ENCODE measurements around the gene MIF.
"Not testable (repeated sequence)": the region's sequence is repeated elsewhere in the genome, so short reads cannot be mapped to it uniquely, and the experiment has no call there.

MIF gene

DNA sequence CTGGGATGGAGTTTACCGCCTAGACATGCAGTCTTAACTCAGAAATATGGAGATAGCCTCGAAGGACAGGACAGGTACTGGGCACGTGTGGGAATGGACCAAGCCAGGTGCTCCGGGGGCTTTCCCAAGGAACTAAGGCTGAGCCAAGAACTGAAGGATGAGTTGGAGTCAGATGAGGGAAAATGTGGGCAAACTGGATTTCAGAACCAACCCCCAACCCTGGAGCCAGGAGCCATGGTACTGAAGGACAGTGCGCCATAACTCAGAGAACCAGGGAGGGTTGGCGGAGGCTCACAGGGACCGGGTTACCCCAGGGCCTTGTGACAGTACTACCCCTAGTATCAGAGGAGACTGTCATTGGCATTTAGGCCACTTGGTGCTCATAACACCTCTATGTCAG lies 2.5 kb upstream of the MIF start:
- Mint-ChIP-seq H3K27ac (no peak overlapping the region), H3K9me3 (no peaks in the 10 kb centered on the region), H3K36me3 (peaks cover 18% of the 10 kb centered on the region), H3K4me1 (peaks cover 33% of the 10 kb centered on the region), H3K4me3 (no peak overlapping the region), H3K27me3 (no peaks in the 10 kb centered on the region)
- CTCF ChIA-PET: interaction anchor here (3.2 kb wide), 1 partner anchor 33 kb away, joined by 28 read pairs; the partner anchor contains the start of gene SLC2A11
- DNase-seq: no peak

DNA sequence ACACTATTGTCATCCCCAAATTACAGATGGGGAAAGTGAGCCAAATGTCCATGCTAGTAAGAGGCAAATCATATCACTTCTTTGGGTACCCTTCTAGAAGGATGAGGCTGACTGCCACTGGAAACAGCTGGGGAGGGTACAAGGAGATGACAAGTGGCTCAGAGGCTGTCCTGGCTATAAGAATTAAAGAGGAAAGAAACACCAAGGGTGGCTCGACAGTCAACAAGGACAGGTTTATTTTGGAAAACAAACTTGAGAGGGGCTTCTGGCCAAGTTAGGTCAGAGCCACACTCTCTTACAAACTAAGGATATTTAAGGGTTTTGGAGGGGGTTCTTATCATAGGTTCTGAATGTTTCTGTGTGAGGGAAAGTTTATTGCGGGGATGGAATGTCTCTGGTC lies 2.1 kb upstream of the MIF start:
- Mint-ChIP-seq H3K9me3 (no peaks in the 10 kb centered on the region), H3K36me3 (peaks cover 22% of the 10 kb centered on the region), H3K27me3 (no peaks in the 10 kb centered on the region), H3K27ac (peak overlapping the region; percentile 96), H3K4me1 (peaks cover 36% of the 10 kb centered on the region), H3K4me3 (peak overlapping the region; percentile 96)
- no peak for DNase-seq
- CTCF ChIA-PET: interaction anchor here (2.5 to 3.2 kb wide), 2 partner anchors 30 to 34 kb away, joined by 13 to 28 read pairs; partner anchors contain the start of gene SLC2A11

DNA sequence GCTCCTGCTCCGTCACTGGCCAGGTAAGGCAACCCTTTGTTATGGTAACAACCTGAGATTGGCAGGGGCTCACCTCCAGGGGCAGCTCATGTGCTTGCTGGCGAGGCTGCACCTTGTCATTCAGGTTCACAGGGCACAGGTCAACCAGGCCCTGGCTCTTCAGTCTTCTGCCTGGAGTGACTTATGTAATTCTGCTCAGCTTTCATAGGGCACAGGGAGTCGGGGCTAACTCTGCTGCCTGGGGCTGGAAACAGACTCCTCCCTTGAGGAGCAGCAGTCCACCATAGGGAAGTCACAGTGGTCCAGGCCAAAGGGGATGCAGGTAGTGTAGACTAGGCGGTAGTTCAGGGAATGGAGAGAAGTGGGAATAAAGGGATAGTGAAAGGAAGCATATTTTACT lies 1.5 kb upstream of the MIF start:
- peak overlapping the region; percentile 96 for H3K4me3 Mint-ChIP-seq
- H3K4me1 Mint-ChIP-seq: peaks cover 38% of the 10 kb centered on the region
- peaks cover 26% of the 10 kb centered on the region for H3K36me3 Mint-ChIP-seq
- CTCF ChIA-PET: interaction anchor here (1.1 to 3.2 kb wide), 5 partner anchors 13 to 41 kb away, joined by 3 to 28 read pairs (median 9); partner anchors contain the start of gene SLC2A11
- no peak for DNase-seq
- peak overlapping the region; percentile 96 for H3K27ac Mint-ChIP-seq
- H3K27me3 Mint-ChIP-seq: no peaks in the 10 kb centered on the region
- H3K9me3 Mint-ChIP-seq: no peaks in the 10 kb centered on the region

DNA sequence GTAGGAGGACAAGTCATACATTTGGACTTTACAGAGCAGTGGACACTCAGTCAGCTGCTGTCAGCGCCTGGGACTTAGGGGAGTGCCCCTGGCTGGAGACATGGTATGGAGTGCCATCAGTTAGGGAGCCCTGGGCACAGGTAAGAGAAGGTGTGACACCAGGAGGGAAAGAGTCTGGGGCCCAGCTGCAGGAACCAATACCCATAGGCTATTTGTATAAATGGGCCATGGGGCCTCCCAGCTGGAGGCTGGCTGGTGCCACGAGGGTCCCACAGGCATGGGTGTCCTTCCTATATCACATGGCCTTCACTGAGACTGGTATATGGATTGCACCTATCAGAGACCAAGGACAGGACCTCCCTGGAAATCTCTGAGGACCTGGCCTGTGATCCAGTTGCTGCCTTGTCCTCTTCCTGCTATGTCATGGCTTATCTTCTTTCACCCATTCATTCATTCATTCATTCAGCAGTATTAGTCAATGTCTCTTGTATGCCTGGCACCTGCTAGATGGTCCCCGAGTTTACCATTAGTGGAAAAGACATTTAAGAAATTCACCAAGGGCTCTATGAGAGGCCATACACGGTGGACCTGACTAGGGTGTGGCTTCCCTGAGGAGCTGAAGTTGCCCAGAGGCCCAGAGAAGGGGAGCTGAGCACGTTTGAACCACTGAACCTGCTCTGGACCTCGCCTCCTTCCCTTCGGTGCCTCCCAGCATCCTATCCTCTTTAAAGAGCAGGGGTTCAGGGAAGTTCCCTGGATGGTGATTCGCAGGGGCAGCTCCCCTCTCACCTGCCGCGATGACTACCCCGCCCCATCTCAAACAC lies 850 bp upstream of the MIF start:
- Mint-ChIP-seq H3K36me3 (peaks cover 30% of the 10 kb centered on the region), H3K4me3 (peak overlapping the region; percentile 96), H3K9me3 (no peaks in the 10 kb centered on the region), H3K27ac (peak overlapping the region; percentile 96), H3K4me1 (peaks cover 38% of the 10 kb centered on the region), H3K27me3 (no peaks in the 10 kb centered on the region)
- CTCF ChIA-PET: interaction anchor here (0.7 to 3.2 kb wide), 14 partner anchors 11 to 119 kb away, joined by 3 to 28 read pairs (median 4); partner anchors contain the start of gene SLC2A11
- DNase-seq: no peak

DNA sequence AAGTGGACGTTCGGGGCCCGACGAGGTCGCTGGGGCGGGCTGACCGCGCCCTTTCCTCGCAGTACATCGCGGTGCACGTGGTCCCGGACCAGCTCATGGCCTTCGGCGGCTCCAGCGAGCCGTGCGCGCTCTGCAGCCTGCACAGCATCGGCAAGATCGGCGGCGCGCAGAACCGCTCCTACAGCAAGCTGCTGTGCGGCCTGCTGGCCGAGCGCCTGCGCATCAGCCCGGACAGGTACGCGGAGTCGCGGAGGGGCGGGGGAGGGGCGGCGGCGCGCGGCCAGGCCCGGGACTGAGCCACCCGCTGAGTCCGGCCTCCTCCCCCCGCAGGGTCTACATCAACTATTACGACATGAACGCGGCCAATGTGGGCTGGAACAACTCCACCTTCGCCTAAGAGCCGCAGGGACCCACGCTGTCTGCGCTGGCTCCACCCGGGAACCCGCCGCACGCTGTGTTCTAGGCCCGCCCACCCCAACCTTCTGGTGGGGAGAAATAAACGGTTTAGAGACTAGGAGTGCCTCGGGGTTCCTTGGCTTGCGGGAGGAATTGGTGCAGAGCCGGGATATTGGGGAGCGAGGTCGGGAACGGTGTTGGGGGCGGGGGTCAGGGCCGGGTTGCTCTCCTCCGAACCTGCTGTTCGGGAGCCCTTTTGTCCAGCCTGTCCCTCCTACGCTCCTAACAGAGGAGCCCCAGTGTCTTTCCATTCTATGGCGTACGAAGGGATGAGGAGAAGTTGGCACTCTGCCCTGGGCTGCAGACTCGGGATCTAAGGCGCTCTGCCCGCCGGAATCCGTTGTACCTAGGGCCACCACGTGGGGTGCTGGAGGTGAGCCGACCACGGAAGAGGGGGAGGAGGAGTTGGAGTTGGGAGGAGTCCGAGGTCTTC lies 771 bp downstream of the MIF start:
- peaks cover 40% of the 10 kb centered on the region for H3K4me1 Mint-ChIP-seq
- CTCF ChIA-PET: interaction anchor here (0.8 to 3.2 kb wide), 15 partner anchors 8 to 260 kb away, joined by 3 to 28 read pairs (median 4); partner anchors contain the start of gene SLC2A11
- peak overlapping the region; percentile 96 for H3K27ac Mint-ChIP-seq
- DNase-seq: peak; percentile 82
- H3K9me3 Mint-ChIP-seq: no peaks in the 10 kb centered on the region
- no peaks in the 10 kb centered on the region for H3K27me3 Mint-ChIP-seq
- peaks cover 39% of the 10 kb centered on the region for H3K36me3 Mint-ChIP-seq
- peak overlapping the region; percentile 96 for H3K4me3 Mint-ChIP-seq

DNA sequence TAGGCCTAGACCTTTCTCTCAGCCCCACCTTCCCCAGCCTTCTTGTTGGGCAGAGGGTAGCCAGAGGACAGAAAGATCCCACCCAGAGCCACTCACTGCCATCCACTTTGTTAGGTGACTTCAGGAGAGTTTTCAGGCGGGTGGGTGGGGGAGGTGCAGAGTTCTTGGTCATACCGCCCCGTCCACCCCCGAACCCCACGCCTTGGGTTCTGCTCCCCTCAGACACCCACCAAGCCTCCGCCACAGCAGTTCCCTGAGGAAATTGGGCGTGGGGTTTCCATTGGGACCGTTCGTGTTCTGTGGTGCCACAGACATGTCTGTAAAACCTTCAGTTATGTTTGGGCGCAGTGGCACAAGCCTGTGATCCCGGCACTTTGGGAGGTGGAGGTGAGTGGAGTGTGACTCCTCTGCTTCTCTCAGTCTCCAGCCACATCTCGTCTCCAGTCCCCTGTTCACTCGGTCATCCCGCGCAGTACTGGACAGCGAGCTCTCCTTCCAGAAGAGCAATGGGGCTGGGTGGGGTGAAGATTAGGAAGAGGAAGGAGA lies 1.5 kb downstream of the MIF start:
- Mint-ChIP-seq H3K4me3 (peak overlapping the region; percentile 96), H3K27ac (peak overlapping the region; percentile 96), H3K4me1 (peaks cover 40% of the 10 kb centered on the region), H3K36me3 (peaks cover 39% of the 10 kb centered on the region), H3K27me3 (no peaks in the 10 kb centered on the region), H3K9me3 (peaks cover 2% of the 10 kb centered on the region)
- CTCF ChIA-PET: interaction anchor here (1.3 kb wide), 1 partner anchor 60 kb away, joined by 3 read pairs; no protein-coding TSS in a partner anchor
- no peak for DNase-seq

DNA sequence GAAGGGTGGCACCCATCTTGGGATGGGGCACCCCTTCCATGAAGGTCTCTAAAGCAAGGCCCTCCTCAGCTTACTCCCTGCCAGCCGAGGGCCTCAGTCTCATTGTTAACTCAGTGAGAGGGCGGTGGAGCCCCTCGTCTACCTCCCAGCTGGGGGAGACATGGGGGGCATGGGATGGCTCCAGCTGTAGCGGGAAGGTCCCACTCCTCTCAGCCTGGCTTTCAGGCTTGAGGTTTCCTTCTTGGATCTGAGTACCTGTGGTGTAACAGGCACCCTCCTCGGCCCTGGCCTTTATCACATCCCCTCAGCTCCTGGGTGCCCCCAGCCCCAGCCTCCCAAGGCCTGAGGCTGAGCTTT lies 2.0 kb downstream of the MIF start:
- DNase-seq: no peak
- H3K36me3 Mint-ChIP-seq: peaks cover 39% of the 10 kb centered on the region
- peaks cover 3% of the 10 kb centered on the region for H3K9me3 Mint-ChIP-seq
- H3K4me3 Mint-ChIP-seq: peak overlapping the region; percentile 96
- peak overlapping the region; percentile 11 for H3K27ac Mint-ChIP-seq
- CTCF ChIA-PET: interaction anchor here (1.1 to 1.3 kb wide), 2 partner anchors 60 to 127 kb away, joined by 3 read pairs; no protein-coding TSS in a partner anchor
- H3K27me3 Mint-ChIP-seq: no peaks in the 10 kb centered on the region
- peaks cover 40% of the 10 kb centered on the region for H3K4me1 Mint-ChIP-seq

DNA sequence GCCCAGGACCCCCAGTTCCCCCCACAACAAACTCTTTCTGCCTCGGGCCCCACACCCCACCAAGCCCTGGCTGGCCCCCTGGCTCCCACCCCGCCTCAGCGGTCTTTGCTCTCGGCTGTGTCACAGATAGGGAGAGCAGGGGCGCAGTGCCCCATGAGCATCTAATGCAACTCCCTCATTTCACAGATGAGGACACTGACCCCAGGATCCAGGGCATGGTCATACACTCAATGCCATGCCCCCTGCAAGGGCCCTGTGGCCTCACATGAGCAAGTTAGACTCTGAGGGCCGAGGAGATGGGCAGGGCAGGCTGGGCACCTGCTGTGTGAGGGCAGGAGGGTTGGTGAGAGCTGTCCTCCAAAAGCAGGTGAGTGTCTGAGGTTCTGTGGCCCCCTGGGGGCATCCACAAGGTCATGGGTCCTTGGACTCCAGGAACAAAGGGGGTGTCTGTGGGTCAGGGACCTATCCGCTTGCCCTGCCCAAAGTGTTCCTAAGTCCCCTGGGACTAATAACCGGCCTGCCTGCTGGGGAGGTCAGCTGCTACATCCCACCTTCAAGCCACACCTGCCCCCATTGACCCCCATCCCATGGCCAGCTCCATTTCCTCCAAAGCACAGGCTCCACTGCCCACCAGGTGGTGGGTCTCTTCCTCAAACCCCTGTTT lies 2.5 kb downstream of the MIF start:
- Mint-ChIP-seq H3K4me3 (peak overlapping the region; percentile 96), H3K9me3 (peaks cover 3% of the 10 kb centered on the region), H3K27me3 (no peaks in the 10 kb centered on the region), H3K27ac (peak overlapping the region; percentile 45), H3K4me1 (peaks cover 40% of the 10 kb centered on the region), H3K36me3 (peaks cover 39% of the 10 kb centered on the region)
- CTCF ChIA-PET: interaction anchor here (1.1 to 1.3 kb wide), 2 partner anchors 59 to 128 kb away, joined by 3 read pairs; no protein-coding TSS in a partner anchor
- DNase-seq: no peak

DNA sequence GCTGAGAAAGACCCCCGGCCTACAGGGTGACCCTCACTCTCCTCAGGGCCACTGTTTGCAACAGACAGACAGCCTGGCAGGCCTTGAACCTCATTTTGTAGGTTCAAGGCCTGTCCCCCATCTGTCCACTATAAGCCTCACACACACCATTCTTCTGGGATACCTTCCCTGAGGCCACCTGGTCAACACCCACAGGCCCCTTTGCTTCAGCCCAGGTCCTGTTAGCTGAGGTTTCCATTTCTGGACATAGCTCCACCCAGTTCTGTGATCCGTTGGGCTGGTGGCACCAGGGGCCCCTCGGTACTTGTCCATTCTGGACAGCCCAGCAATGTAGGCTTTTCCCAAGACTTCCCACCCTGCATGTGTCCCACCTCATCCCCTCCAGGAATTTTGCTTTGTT lies 3.1 kb downstream of the MIF start:
- Mint-ChIP-seq H3K4me3 (peak overlapping the region; percentile 60), H3K4me1 (peaks cover 37% of the 10 kb centered on the region), H3K27me3 (no peaks in the 10 kb centered on the region), H3K9me3 (peaks cover 3% of the 10 kb centered on the region), H3K36me3 (peaks cover 39% of the 10 kb centered on the region), H3K27ac (peak overlapping the region; percentile 45)
- CTCF ChIA-PET: interaction anchor here (1.1 kb wide), 1 partner anchor 128 kb away, joined by 3 read pairs; no protein-coding TSS in a partner anchor
- no peak for DNase-seq

DNA sequence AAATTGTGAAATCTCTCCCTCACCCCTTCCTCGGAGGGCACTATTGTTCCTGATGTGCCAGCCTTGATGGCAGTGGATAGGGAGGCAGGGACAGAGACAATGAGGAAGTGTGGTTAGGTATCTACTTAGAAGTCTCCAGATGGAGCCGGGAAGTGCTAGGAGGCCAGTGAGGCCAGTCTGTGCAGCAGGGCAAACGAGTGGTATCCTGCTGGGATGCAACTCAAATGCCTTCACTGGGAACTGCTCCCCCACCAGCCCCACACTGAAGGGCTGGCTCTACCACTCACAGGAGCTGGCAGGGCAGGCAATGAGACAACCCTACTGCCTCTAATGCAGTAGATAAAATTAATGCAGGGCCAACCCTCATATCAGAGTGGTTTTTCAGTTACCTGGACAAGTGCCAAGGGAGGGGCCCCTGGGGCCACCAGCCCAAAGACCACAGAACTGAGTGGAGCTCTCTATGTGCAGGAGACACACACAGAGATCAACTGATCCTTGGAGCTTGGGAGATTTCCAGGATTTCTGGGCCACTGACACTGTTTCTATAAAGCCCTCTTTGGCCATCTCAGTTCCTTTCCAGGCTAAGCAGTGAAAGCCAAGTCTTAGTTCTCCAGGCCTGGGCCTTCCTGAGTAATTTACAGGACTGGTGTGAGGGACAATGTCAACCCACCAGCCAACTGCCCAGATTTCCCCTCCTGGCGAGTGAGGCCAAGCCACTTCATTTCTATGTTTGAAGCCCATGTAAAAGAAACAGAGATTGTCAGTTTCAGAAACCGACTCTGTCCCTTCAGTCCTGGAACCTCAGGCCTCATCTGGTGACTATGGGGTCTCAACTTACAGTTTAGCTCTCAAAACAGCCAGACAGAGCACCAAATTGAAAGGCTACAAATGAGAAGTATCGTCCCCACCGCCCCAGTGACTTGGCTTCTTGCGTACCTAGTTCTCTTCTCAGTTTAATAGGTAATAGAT lies 4.1 kb downstream of the MIF start:
- CTCF ChIA-PET: no interaction called here
- Mint-ChIP-seq H3K9me3 (peaks cover 3% of the 10 kb centered on the region), H3K36me3 (peaks cover 37% of the 10 kb centered on the region), H3K27me3 (no peaks in the 10 kb centered on the region), H3K27ac (peak overlapping the region; percentile 65), H3K4me3 (no peak overlapping the region), H3K4me1 (peaks cover 27% of the 10 kb centered on the region)
- DNase-seq: no peak

DNA sequence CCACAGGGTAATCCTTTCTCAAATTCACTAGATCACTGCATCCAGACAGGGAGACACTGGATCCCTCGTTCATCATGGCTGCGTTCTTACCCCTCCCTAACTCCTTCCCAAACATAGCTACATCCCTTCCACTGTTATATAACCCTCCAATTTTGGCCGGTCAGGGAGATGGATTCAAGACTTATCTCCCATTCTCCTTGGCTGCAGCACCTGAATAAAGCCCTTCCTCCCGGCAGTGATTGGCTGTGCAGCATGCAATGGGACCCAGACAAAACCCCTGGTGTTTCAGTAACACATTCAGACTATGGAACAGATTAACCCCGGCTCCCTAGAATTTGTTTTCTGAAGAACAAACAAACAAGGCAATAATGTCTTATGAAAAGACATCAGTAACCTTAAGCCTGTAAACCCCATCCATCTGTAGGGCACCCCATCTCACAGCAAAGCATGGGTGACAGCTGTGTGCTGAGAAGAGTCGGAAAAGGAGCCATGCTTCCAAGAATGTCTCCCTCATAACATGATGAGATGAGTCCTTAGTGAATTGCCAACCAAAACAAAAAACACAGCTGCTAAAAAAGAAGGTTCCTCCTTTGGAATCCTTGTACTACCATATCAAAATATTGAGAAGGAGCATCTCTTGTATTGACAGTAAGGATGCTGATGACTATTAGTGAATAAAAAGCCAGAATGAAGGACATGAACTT lies 5.0 kb downstream of the MIF start:
- Mint-ChIP-seq H3K36me3 (peaks cover 37% of the 10 kb centered on the region), H3K27me3 (no peaks in the 10 kb centered on the region), H3K27ac (no peak overlapping the region), H3K4me3 (no peak overlapping the region), H3K9me3 (peaks cover 3% of the 10 kb centered on the region), H3K4me1 (peaks cover 21% of the 10 kb centered on the region)
- CTCF ChIA-PET: no interaction called here
- DNase-seq: no peak

DNA sequence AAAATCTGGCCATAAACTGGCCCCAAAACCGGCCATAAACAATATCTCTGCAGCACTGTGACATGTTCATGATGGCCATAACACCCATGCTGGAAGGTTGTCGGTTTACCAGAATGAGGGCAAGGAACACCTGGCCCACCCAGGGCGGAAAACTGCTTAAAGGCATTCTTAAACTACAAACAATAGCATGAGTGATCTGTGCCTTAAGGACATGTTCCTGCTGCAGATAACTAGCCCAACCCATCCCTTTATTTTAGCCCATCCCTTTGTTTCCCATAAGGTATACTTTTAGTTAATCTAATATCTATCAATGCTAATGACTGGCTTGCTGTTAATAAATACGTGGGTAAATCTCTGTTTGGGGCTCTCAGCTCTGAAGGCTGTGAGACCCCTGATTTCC lies 6.0 kb downstream of the MIF start:
- H3K4me1 Mint-ChIP-seq: peaks cover 27% of the 10 kb centered on the region
- CTCF ChIA-PET, DNase-seq, H3K27ac Mint-ChIP-seq, H3K4me3 Mint-ChIP-seq, H3K27me3 Mint-ChIP-seq, H3K9me3 Mint-ChIP-seq: not testable (repeated sequence)
- peaks cover 30% of the 10 kb centered on the region for H3K36me3 Mint-ChIP-seq
